ENCODE measurements around the gene OTULIN. TPM values are rescaled to one million over a fixed set of nuclear protein-coding genes. Genes with fewer than 3 reads are reported as not detected.

Gene OTULIN
- total RNA-seq, 1 donor from 2014 or later, result 31.1 TPM

- Mint-ChIP-seq H3K9me3 (no peaks in the 10 kb centered on the region), H3K4me3 (no peak overlapping the region), H3K4me1 (ENCODE audit: unreplicated experiment) (peaks cover 30% of the 10 kb centered on the region), H3K36me3 (peaks cover 16% of the 10 kb centered on the region), H3K27ac (no peak overlapping the region), H3K27me3 (no peaks in the 10 kb centered on the region)
- DNase-seq (ENCODE audit: extremely low spot score, unreplicated experiment), result no peak
- TF ChIP-seq CTCF (conservative IDR thresholded peaks at IDR 0.05), result no peak
These were observed 65.9 kb downstream of the OTULIN start for GRCh38 chr5:14730466-14730865.

GRCh38 chr5:14730881-14731280, 66.4 kb downstream of the OTULIN start:
- DNase-seq (ENCODE audit: extremely low spot score, unreplicated experiment), result no peak
- Mint-ChIP-seq H3K9me3 (no peaks in the 10 kb centered on the region), H3K27me3 (no peaks in the 10 kb centered on the region), H3K36me3 (peaks cover 15% of the 10 kb centered on the region), H3K27ac (no peak overlapping the region), H3K4me3 (no peak overlapping the region), H3K4me1 (ENCODE audit: unreplicated experiment) (peaks cover 28% of the 10 kb centered on the region)
- TF ChIP-seq CTCF (conservative IDR thresholded peaks at IDR 0.05), result no peak

- H3K4me3 Mint-ChIP-seq, result no peak overlapping the region
- no peaks in the 10 kb centered on the region for H3K9me3 Mint-ChIP-seq
- TF ChIP-seq CTCF (conservative IDR thresholded peaks at IDR 0.05), result no peak
- no peaks in the 10 kb centered on the region for H3K27me3 Mint-ChIP-seq
- no peak overlapping the region for H3K27ac Mint-ChIP-seq
- no peak for DNase-seq (ENCODE audit: extremely low spot score, unreplicated experiment)
- H3K4me1 Mint-ChIP-seq (ENCODE audit: unreplicated experiment), result peaks cover 17% of the 10 kb centered on the region
- H3K36me3 Mint-ChIP-seq, result peaks cover 12% of the 10 kb centered on the region
These were observed 68.5 kb downstream of the OTULIN start for GRCh38 chr5:14732991-14733390.

GRCh38 chr5:14733661-14734060, 69.1 kb downstream of the OTULIN start:
- no peak for TF ChIP-seq CTCF (conservative IDR thresholded peaks at IDR 0.05)
- Mint-ChIP-seq H3K4me1 (ENCODE audit: unreplicated experiment) (peaks cover 11% of the 10 kb centered on the region), H3K36me3 (peaks cover 12% of the 10 kb centered on the region), H3K9me3 (no peaks in the 10 kb centered on the region), H3K4me3 (no peak overlapping the region), H3K27me3 (no peaks in the 10 kb centered on the region), H3K27ac (no peak overlapping the region)
- no peak for DNase-seq (ENCODE audit: extremely low spot score, unreplicated experiment)

- DNase-seq (ENCODE audit: extremely low spot score, unreplicated experiment), result no peak
- TF ChIP-seq CTCF (conservative IDR thresholded peaks at IDR 0.05), result no peak
- H3K4me1 Mint-ChIP-seq (ENCODE audit: unreplicated experiment), result peaks cover 11% of the 10 kb centered on the region
- no peaks in the 10 kb centered on the region for H3K9me3 Mint-ChIP-seq
- H3K4me3 Mint-ChIP-seq, result no peak overlapping the region
- no peaks in the 10 kb centered on the region for H3K27me3 Mint-ChIP-seq
- H3K27ac Mint-ChIP-seq, result no peak overlapping the region
- H3K36me3 Mint-ChIP-seq, result peaks cover 12% of the 10 kb centered on the region
These were observed 69.9 kb downstream of the OTULIN start for GRCh38 chr5:14734396-14734795.

GRCh38 chr5:14735944-14736343, 71.4 kb downstream of the OTULIN start:
- no peaks in the 10 kb centered on the region for H3K9me3 Mint-ChIP-seq
- no peak overlapping the region for H3K27ac Mint-ChIP-seq
- TF ChIP-seq CTCF (conservative IDR thresholded peaks at IDR 0.05), result no peak
- no peak overlapping the region for H3K4me3 Mint-ChIP-seq
- H3K36me3 Mint-ChIP-seq, result peaks cover 12% of the 10 kb centered on the region
- no peak for DNase-seq (ENCODE audit: extremely low spot score, unreplicated experiment)
- peaks cover 11% of the 10 kb centered on the region for H3K4me1 Mint-ChIP-seq (ENCODE audit: unreplicated experiment)
- H3K27me3 Mint-ChIP-seq, result no peaks in the 10 kb centered on the region
